Measurements from ENCODE around the gene ZNF568.

Gene ZNF568

GRCh38 chr19:36894849-36895383 is 21.2 kb upstream of the ZNF568 start:
- ATAC-seq: no peak
- TF ChIP-seq TCF4 (CRISPR knock-in tag; IDR thresholded peaks at IDR 0.05; ENCODE audit: borderline replicate concordance): no peak
- no peak for TF ChIP-seq GLIS3 (CRISPR knock-in tag; IDR thresholded peaks at IDR 0.05)
- no peak for TF ChIP-seq CSDC2 (CRISPR knock-in tag; IDR thresholded peaks at IDR 0.05)
- TF ChIP-seq TSHZ2 (CRISPR knock-in tag; IDR thresholded peaks at IDR 0.05): no peak
- TF ChIP-seq BACH2 (CRISPR knock-in tag; IDR thresholded peaks at IDR 0.05; ENCODE audit: borderline replicate concordance): no peak
- no peak for TF ChIP-seq TOX (CRISPR knock-in tag; IDR thresholded peaks at IDR 0.05; ENCODE audit: borderline replicate concordance)
- TF ChIP-seq POU6F1 (CRISPR knock-in tag; IDR thresholded peaks at IDR 0.05; ENCODE audit: borderline replicate concordance, low read depth): no peak
- no peak for TF ChIP-seq ZFP30 (CRISPR knock-in tag; IDR thresholded peaks at IDR 0.05)
- no peak for TF ChIP-seq PATZ1 (CRISPR knock-in tag; IDR thresholded peaks at IDR 0.05; ENCODE audit: borderline replicate concordance)
- TF ChIP-seq ZNF8 (CRISPR knock-in tag; IDR thresholded peaks at IDR 0.05): no peak
- TF ChIP-seq ZFP3 (CRISPR knock-in tag; IDR thresholded peaks at IDR 0.05): no peak
- TF ChIP-seq ARNTL (CRISPR knock-in tag; IDR thresholded peaks at IDR 0.05; ENCODE audit: borderline replicate concordance, low read depth): no peak
- TF ChIP-seq CREB5 (CRISPR knock-in tag; IDR thresholded peaks at IDR 0.05; ENCODE audit: low read depth): no peak
- no peak for TF ChIP-seq CSRNP3 (CRISPR knock-in tag; IDR thresholded peaks at IDR 0.05)
- TF ChIP-seq PPARA (CRISPR knock-in tag; IDR thresholded peaks at IDR 0.05; ENCODE audit: borderline replicate concordance): no peak
- TF ChIP-seq OSR1 (CRISPR knock-in tag; IDR thresholded peaks at IDR 0.05): no peak
- TF ChIP-seq ISL1 (CRISPR knock-in tag; IDR thresholded peaks at IDR 0.05): no peak
- no peak for TF ChIP-seq RARB (CRISPR knock-in tag; IDR thresholded peaks at IDR 0.05)
- no peak for TF ChIP-seq ZNF565 (CRISPR knock-in tag; conservative IDR thresholded peaks at IDR 0.05; ENCODE audit: low read depth)
- TF ChIP-seq ZC3H10 (CRISPR knock-in tag; IDR thresholded peaks at IDR 0.05): no peak

GRCh38 chr19:36898422-36898821 is 17.7 kb upstream of the ZNF568 start:
- ATAC-seq: no peak
- no peak for TF ChIP-seq BACH2 (CRISPR knock-in tag; IDR thresholded peaks at IDR 0.05; ENCODE audit: borderline replicate concordance)
- no peak for TF ChIP-seq GLIS3 (CRISPR knock-in tag; IDR thresholded peaks at IDR 0.05)
- TF ChIP-seq ZNF8 (CRISPR knock-in tag; IDR thresholded peaks at IDR 0.05): no peak
- no peak for TF ChIP-seq ESRRG (CRISPR knock-in tag; IDR thresholded peaks at IDR 0.05)
- TF ChIP-seq ZC3H10 (CRISPR knock-in tag; IDR thresholded peaks at IDR 0.05): no peak
- TF ChIP-seq PPARA (CRISPR knock-in tag; IDR thresholded peaks at IDR 0.05; ENCODE audit: borderline replicate concordance): no peak
- no peak for TF ChIP-seq ARNTL (CRISPR knock-in tag; IDR thresholded peaks at IDR 0.05; ENCODE audit: borderline replicate concordance, low read depth)
- TF ChIP-seq TOX (CRISPR knock-in tag; IDR thresholded peaks at IDR 0.05; ENCODE audit: borderline replicate concordance): no peak
- no peak for TF ChIP-seq PATZ1 (CRISPR knock-in tag; IDR thresholded peaks at IDR 0.05; ENCODE audit: borderline replicate concordance)
- TF ChIP-seq SNAI2 (CRISPR knock-in tag; IDR thresholded peaks at IDR 0.05): no peak
- TF ChIP-seq POU6F1 (CRISPR knock-in tag; IDR thresholded peaks at IDR 0.05; ENCODE audit: borderline replicate concordance, low read depth): no peak
- no peak for TF ChIP-seq CSRNP3 (CRISPR knock-in tag; IDR thresholded peaks at IDR 0.05)
- TF ChIP-seq ZFP30 (CRISPR knock-in tag; IDR thresholded peaks at IDR 0.05): no peak
- no peak for TF ChIP-seq RARB (CRISPR knock-in tag; IDR thresholded peaks at IDR 0.05)

Data from SK-N-SH treated with all-trans-retinoic acid at 6 μM for 48 hours (cell line).